NCI-H82 treated with DMSO at 0.1 percent for 48 hours (cell line): ENCODE data around the gene RASGRF1.

ENCODE experiments used
- DNase-seq: peaks from one replicate; lab custom pipeline; 2025; ENCODE audit not compliant: unreplicated experiment; lab: John Stamatoyannopoulos, UW

The RASGRF1 gene

GRCh38 chr15:78988361-78988911 is 102.1 kb downstream of the RASGRF1 start:
- DNase-seq, result no peak

DNA sequence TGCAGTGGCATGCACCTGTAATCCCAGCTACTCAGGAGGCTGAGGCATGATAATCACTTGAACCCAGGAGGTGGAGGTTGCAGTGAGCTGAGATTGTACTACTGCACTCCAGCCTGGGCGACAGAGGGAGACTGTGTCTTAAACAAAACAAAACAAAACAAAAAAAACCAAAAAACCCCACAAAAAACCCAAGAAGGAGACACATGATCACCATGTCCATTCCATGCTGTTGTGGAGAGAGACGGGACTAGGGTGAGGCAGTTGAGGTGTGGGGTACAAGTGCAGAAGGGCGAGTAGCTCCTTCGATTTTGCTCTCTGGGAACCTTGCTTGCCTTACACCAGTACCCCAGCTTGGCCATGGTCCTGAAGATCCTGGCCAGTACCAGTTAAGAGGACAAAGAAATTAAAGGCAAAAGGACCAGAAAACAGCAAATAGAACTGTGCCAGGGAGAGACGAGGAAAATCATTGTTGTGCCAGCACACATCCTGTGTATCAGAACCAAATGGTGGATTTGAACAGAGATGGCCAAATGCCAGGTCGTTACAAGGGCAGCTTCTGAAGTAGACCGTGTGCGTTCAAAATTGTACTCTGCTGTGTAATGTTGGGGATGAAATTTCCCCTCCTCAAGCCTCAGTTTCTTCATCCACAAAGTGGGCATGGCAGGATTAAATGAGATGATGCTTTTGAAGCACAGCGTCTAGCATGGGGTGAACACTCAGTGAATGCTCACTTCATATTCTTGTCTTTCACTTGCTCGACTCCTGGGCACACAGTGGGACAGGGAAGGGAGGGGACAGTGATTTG is 102.8 kb downstream of the RASGRF1 start:
- DNase-seq, result no peak

DNA sequence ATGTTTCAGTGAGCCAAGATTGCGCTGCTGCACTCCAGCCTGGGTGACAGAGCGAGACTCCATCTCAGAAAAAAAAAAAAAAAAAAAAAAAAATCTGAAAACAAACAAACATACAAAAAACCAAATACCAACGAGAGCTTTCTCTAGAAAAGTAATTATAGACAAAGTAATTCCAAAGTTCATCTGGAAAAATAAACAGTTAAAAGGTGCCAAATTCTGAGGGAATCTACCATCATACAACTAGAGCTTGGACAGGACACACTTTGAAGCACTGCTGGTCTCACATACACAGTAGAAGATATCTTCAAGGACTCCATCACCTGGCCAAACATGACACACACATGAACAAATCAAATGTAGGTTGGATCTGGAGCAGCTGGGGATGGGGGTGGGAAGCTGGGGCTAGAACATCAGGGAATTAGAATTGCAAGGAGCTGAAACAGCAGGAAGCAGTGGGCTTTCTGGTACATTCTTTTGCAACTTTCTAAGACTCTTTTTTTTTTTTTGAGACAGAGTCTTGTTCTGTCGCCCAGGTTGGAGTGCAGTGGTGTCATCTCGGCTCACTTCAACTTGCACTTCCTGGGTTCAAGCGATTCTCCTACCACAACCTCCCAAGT is 104.6 kb downstream of the RASGRF1 start:
- no peak for DNase-seq

GRCh38 chr15:78984041-78984440 is 106.5 kb downstream of the RASGRF1 start:
- no peak for DNase-seq

- no peak for DNase-seq
These were observed 107.2 kb downstream of the RASGRF1 start for GRCh38 chr15:78983146-78983918.

- no peak for DNase-seq
These were observed 107.8 kb downstream of the RASGRF1 start for GRCh38 chr15:78982736-78983135.

GRCh38 chr15:78981532-78982313 is 108.9 kb downstream of the RASGRF1 start:
- no peak for DNase-seq

DNA sequence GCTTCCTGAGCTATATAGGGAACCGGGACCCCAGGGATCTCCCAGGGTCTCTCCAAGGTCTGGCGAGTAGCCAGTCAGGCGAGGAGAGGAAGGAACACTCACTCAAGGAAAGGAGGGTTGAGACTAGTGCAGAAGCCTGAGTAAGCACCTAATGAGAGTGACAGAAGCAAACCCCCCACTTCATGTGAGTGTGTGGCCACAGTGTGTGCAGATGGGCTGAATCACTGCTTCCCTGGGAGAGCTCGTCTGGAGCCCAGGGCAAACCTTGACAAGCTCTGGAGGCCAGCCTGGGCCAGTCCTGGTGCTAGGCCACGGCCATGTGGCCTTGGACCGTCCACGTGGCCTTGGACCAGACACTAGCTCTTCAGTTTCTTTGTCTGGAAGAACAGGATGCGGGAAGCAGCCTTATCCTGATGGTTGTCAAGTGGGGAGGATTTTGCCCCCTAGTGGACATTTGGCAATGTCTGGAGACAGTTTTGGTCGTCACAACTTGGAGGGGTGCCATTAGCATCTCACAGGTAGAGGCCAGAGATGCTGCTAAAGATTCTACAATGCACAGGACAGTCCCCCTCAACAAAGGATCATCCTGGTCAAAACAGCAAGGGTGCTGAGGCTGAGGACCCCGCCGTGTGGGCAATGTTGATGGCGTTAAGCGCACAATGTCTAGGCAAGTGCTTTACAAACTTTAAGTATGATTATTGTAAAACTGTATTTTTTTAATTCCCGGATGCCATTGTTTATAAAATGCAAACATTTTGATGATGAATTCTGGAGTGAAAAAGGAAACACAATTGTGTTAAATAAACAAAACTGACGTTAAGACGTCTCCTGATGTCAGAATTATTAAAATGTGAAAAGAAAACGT is 110.9 kb downstream of the RASGRF1 start:
- DNase-seq, result peak; percentile 64

DNA sequence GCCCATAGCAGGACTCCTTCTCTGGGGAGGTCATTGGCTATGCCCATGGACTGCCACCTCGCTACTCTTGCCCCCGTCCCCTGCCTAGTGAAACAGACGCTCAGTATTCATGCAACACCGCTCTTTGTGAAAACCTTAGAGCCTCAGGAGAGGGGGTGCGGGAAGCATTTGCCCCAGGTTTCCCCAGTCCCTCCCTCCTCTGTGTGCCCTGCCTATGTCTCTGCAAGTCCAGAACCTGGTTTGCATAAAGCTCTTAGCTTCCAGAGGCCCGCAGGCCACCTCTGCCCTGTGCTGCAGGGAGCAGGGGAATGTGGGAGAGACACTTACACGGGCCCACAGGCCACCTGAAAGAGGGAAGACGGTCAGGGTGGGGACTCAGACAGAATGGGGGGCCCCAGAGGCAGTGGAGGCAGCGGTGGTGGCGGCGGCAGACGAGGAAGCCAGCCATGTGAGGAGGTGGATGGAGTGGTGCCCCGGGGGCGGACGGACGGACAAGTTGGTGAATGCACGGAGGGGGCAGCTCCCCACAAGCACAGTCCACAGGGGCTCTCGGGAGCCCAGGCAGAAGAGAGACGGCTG is 111.9 kb downstream of the RASGRF1 start:
- no peak for DNase-seq

- DNase-seq, result no peak
These were observed 112.8 kb downstream of the RASGRF1 start for GRCh38 chr15:78977591-78978347.

DNA sequence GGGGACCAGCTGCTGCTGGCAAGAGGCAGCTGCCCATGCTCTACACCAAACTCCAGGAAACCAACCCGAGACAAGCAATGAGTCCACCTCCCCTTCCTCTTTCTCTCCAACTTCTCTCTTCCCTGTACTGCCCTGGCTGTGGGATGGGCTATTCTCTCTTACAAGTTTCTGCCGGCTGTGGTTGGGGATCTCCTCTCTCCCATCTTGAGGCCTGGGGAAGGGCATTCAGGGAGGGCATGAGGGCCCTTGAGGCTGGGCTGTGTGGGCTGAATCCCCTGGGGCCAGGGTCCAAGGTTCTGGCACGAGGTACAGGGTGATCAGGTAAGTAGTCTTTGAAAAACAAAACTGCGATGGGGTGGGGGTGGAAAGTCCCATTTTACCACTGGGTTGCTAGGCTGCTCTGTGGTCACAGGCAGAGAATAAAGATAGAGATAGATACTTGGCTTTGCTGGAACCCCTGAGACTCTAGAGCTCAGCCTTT is 113.4 kb downstream of the RASGRF1 start:
- DNase-seq, result no peak

DNA sequence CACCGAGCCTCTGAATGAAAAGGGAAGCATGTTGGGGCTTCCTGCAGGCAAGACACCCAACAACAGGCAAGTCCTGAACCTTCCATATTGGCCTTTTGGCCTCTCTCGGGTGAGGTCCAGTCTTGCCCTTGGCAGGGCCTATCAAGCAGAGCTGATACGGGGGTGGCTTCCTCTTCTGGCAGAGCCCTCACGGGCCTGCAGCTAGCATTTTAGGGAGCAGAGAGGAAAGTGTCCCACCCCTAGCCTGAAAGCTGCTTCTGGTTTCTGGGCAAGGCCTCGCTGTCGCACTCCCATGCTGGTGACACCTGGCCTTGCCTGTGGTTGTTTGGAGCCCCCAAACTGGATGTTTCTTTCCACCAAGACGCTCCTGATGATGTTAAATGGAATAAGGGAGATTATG is 113.9 kb downstream of the RASGRF1 start:
- no peak for DNase-seq

- no peak for DNase-seq
These were observed 116.2 kb downstream of the RASGRF1 start for GRCh38 chr15:78974272-78974918.

GRCh38 chr15:78969687-78970349 is 120.8 kb downstream of the RASGRF1 start:
- no peak for DNase-seq

DNA sequence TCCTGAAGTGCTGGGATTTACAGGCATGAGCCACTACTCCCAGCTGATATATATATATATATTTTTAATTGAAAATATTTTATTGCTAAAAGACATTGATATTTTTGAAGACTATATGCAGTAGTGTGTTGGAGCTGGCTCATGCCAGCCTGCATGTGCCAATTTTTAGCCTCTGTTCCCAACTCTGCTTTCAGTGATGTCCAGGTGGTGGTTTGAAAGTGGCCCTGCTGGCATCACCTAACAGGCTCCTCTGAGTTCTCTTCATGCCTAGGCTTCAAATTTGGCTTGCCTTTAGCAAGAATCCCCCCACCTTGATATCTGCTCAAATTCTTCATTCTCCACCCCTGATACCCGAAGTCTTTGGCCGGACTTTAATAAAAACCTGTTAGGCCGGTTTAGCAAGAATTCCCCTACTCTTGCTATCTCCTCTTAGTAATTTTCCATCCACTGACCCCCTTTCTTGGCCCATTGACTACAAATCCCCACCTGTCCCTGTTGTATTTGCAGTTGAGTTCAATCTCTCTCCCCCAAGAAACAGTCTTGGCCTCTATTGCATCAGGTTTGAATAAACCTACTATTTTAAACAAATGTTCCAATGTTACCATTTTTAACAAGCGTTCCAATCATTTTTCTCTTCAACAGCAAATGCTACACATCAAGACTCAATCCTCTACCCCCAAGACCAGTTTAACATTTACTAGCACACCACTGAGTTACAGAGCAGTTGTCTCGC is 121.9 kb downstream of the RASGRF1 start:
- no peak for DNase-seq

DNA sequence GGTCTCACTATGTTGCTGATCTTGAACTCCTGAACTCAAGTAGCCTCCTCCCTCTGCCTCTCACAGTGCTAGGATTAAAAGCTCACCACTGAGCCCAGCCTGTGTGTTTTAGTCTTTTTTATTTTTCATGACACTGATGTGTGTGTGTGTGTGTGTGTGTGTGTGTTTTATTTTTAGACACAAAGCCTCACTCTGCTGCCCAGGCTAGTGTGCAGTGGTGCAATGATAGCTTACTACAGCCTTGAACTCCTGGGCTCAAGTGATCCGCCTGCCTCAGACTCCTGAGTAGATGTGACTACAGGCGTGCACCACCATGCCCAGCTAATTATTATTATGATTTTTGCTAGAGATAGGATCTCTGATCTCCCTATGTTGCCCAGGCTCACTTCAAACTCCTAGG is 122.5 kb downstream of the RASGRF1 start:
- no peak for DNase-seq

- no peak for DNase-seq
These were observed 130.3 kb downstream of the RASGRF1 start for GRCh38 chr15:78960308-78960707.
